A549 (cell line): ENCODE measurements around the gene SLC26A3. TPM values are rescaled to one million over a fixed set of nuclear protein-coding genes. Genes with fewer than 3 reads are reported as not detected.

Experiments
- ATAC-seq, 2 experiments: fragments of 200-7000 bp in 1 of 2; fragments of >200 bp in 1 of 2; cut with Nextera tagmentation in 1 of 2; cut with Tn5 transposase in 1 of 2; 3 replicates each; pipeline versions ENCODE4 v1.8.0 to v1.9.1; 2018 to 2020; ENCODE audit warnings: mild to moderate bottlenecking in 1 of 2, moderate library complexity in 1 of 2
- CTCF ChIA-PET: fragments of 300-600 bp; sonication (Branson Sonifier 250); formaldehyde crosslinking; extraction: SDS; loops from one replicate; lab custom pipeline; 2021; ENCODE audit warnings: antibody characterized with exemption, inconsistent platforms; lab: Yijun Ruan, JAX
- POLR2A ChIA-PET: fragments of 350-600 bp; formaldehyde crosslinking; extraction: SDS; loops from one replicate; lab custom pipeline; 2021; ENCODE audit warnings: antibody characterized with exemption, inconsistent platforms; lab: Yijun Ruan, JAX
- DNase-seq, 2 experiments: peaks; one replicate each; pipeline versions ENCODE4 v3.0.0 to v3.0.0-alpha.2; 2011 to 2016; ENCODE audit warnings: low read depth in 1 of 2, low spot score in 1 of 2
- FAIRE-seq: peaks from 2 replicates; lab custom pipeline; 2011; peaks lifted over from hg19 to GRCh38; lab: Jason Lieb, UNC
- H3K27ac ChIP-seq, 2 experiments: fragments of >200 bp; sonication (Bioruptor Twin); formaldehyde crosslinking; 3 replicates each; pipeline ENCODE4 v1.5.1; 2016 to 2017
- H3K4me1 ChIP-seq: fragments of >200 bp; sonication (Bioruptor Twin); formaldehyde crosslinking; 3 replicates; pipeline ENCODE4 v1.6.1; 2016
- H3K4me2 ChIP-seq: fragments of >200 bp; sonication (Bioruptor Twin); formaldehyde crosslinking; 3 replicates; pipeline ENCODE4 v1.6.1; 2016
- H3K4me3 ChIP-seq: fragments of >200 bp; sonication (Bioruptor Twin); formaldehyde crosslinking; 3 replicates; pipeline ENCODE4 v1.5.1; 2016
- H3K9me3 ChIP-seq: fragments of >200 bp; sonication (Bioruptor Twin); formaldehyde crosslinking; 3 replicates; pipeline ENCODE4 v1.6.1; 2016
- CEBPB ChIP-seq, 2 experiments: fragments of >200 bp in 1 of 2; sonication (Bioruptor Twin) in 1 of 2; formaldehyde crosslinking in 1 of 2; IDR thresholded peaks; 2 replicates each; pipeline ENCODE4 v1.6.1; 2012 to 2016
- EHF ChIP-seq: fragments of 250-450 bp; sonication (Bioruptor Pico); IDR thresholded peaks from 2 replicates; pipeline ENCODE4 v1.5.0; 2020; ENCODE audit warnings: mild to moderate bottlenecking
- EP300 ChIP-seq, 2 experiments: fragments of >200 bp; sonication (Bioruptor Twin); formaldehyde crosslinking; IDR thresholded peaks; 2 replicates in 1 of 2; 3 replicates in 1 of 2; pipeline ENCODE4 v1.6.1; 2016 to 2017
- FOSB ChIP-seq: fragments of 250-450 bp; sonication (Bioruptor Pico); IDR thresholded peaks from 2 replicates; pipeline ENCODE4 v1.5.0; 2020; ENCODE audit warnings: mild to moderate bottlenecking, moderate library complexity
- HDAC2 ChIP-seq: fragments of 200-600 bp; sonication (generic); IDR thresholded peaks from 2 replicates; pipeline ENCODE4 v1.6.1; 2016
- HOXB13 ChIP-seq: fragments of 250-450 bp; sonication (Bioruptor Pico); IDR thresholded peaks from 2 replicates; pipeline ENCODE4 v1.5.0; 2020; ENCODE audit warnings: low read depth, mild to moderate bottlenecking, moderate library complexity
- MAZ ChIP-seq: fragments of 150-350 bp; IDR thresholded peaks from 2 replicates; pipeline ENCODE4 v1.6.1; 2014; ENCODE audit warnings: antibody characterized with exemption, low read depth, low read length, borderline replicate concordance
- MYC ChIP-seq: IDR thresholded peaks from 2 replicates; pipeline ENCODE4 v1.6.1; 2012; ENCODE audit warnings: mild to moderate bottlenecking, inconsistent platforms, low read length, improper control_type of control experiment, borderline replicate concordance
- ZFP36 ChIP-seq: fragments of 450-650 bp; IDR thresholded peaks from 2 replicates; pipeline ENCODE4 v1.6.1; 2014; ENCODE audit warnings: borderline replicate concordance; ENCODE audit not compliant: partially characterized antibody
- ZNF302 ChIP-seq: fragments of 250-450 bp; sonication (Bioruptor Pico); IDR thresholded peaks from 2 replicates; pipeline ENCODE4 v1.9.0; 2021; ENCODE audit warnings: inconsistent platforms, mild to moderate bottlenecking, moderate library complexity
- ZSCAN20 ChIP-seq: fragments of 250-450 bp; sonication (Bioruptor Pico); IDR thresholded peaks from 2 replicates; pipeline ENCODE4 v1.8.0; 2022; ENCODE audit warnings: mild to moderate bottlenecking, moderate library complexity
- WGBS: methylation state at CpG from one replicate; pipeline ENCODE4 v1.1.6; 2017; ENCODE audit errors: missing lambda C conversion rate; 5-methylcytosine and 5-hydroxymethylcytosine counted together
- polyA plus RNA-seq, 4 experiments: library from polyadenylated mRNA; depleted of rRNA in 3 of 4; stranded (reverse); fragments of >200 nt; fragmentation: RNase III in 1 of 4; extraction: RNeasy Plus Mini Kit Qiagen cat#74134 plus additional on column Dnase treatment in 1 of 4; gene quantifications; 2 replicates in 3 of 4; 3 replicates in 1 of 4; pipeline ENCODE4 v1.2.3, GENCODE V29; 2011 to 2017
- TF ChIP-seq, protein P1 (sequence below): fragments of 200-600 bp; sonication (generic); IDR thresholded peaks from 2 replicates; pipeline ENCODE4 v1.6.1; 2016; ENCODE audit warnings: antibody characterized with exemption, mild to moderate bottlenecking, moderate library complexity
- TF ChIP-seq, protein P2 (sequence below): fragments of >200 bp; sonication (Bioruptor Twin); formaldehyde crosslinking; IDR thresholded peaks from 3 replicates; pipeline ENCODE4 v1.5.1; 2016
- TF ChIP-seq, protein P3 (sequence below): IDR thresholded peaks from 2 replicates; pipeline ENCODE4 v1.6.1; 2012; ENCODE audit warnings: low read depth, borderline replicate concordance

Gene SLC26A3
- polyA plus RNA-seq, 2 of the 4 experiments (the other 2 are of a cell fraction): not detected

DNA sequence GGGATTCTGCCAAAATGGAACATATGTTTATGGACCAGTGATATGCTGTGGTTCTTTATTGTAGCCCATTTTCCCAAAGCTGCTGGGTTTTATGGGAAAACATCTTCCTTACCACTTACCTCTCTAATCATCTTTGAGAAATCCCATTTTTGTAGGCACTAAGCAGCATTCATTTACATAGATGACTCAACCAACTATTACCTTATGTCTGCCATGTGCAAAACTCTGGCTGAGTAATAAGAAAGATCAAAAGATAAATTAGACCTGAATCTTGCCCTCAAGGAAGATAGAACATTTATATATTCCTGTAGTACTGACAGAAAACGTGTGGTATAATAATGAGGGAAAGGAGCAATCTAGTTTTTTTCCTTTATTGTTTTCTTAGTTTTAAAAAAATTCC lies 34.8 kb downstream of the SLC26A3 start (continued):
- no peak for TF ChIP-seq HOXB13 (CRISPR knock-in tag)
- no peak for TF ChIP-seq FOSB
- TF ChIP-seq, protein P1, sequence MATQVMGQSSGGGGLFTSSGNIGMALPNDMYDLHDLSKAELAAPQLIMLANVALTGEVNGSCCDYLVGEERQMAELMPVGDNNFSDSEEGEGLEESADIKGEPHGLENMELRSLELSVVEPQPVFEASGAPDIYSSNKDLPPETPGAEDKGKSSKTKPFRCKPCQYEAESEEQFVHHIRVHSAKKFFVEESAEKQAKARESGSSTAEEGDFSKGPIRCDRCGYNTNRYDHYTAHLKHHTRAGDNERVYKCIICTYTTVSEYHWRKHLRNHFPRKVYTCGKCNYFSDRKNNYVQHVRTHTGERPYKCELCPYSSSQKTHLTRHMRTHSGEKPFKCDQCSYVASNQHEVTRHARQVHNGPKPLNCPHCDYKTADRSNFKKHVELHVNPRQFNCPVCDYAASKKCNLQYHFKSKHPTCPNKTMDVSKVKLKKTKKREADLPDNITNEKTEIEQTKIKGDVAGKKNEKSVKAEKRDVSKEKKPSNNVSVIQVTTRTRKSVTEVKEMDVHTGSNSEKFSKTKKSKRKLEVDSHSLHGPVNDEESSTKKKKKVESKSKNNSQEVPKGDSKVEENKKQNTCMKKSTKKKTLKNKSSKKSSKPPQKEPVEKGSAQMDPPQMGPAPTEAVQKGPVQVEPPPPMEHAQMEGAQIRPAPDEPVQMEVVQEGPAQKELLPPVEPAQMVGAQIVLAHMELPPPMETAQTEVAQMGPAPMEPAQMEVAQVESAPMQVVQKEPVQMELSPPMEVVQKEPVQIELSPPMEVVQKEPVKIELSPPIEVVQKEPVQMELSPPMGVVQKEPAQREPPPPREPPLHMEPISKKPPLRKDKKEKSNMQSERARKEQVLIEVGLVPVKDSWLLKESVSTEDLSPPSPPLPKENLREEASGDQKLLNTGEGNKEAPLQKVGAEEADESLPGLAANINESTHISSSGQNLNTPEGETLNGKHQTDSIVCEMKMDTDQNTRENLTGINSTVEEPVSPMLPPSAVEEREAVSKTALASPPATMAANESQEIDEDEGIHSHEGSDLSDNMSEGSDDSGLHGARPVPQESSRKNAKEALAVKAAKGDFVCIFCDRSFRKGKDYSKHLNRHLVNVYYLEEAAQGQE: no peak

DNA sequence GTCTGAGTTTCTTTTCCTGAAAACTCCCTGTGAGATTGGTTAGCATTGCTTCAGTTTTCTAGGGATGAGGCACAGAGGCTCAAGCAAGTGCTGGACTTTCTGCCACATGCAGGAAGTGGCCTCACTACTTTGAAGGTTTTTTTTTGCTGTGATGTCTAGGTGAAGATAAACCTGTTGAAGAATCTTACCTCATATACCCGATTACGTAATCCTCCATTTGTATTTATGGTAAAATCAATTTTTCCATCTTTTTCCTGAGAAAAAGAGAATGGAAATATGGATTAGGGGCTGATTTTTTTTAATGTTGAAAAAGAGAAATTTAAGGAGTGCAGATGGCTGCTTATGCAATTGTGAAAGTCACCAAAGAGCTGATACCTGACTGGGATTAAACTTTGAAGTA lies 35.6 kb downstream of the SLC26A3 start:
- Histone ChIP-seq H3K4me3 (no peak overlapping the region), H3K9me3 (no peaks in the 10 kb centered on the region), H3K4me1 (no peaks in the 10 kb centered on the region), H3K4me2 (no peak overlapping the region), H3K27ac (no peak overlapping the region)
- no peak for FAIRE-seq
- ChIA-PET POLR2A (no interaction called here), CTCF (interaction anchor here (0.8 kb wide), 1 partner anchor 107 kb away, joined by 3 read pairs; no protein-coding TSS in a partner anchor)
- no peak for DNase-seq
- TF ChIP-seq ZFP36 (no peak), ZSCAN20 (CRISPR knock-in tag) (no peak), MAZ (no peak), CEBPB (IDR thresholded peaks at IDR 0.05) (peak in 1 of 2 experiments; percentile 38; a peak in 1 of 4 replicates), HDAC2 (no peak)
- TF ChIP-seq, protein P2, sequence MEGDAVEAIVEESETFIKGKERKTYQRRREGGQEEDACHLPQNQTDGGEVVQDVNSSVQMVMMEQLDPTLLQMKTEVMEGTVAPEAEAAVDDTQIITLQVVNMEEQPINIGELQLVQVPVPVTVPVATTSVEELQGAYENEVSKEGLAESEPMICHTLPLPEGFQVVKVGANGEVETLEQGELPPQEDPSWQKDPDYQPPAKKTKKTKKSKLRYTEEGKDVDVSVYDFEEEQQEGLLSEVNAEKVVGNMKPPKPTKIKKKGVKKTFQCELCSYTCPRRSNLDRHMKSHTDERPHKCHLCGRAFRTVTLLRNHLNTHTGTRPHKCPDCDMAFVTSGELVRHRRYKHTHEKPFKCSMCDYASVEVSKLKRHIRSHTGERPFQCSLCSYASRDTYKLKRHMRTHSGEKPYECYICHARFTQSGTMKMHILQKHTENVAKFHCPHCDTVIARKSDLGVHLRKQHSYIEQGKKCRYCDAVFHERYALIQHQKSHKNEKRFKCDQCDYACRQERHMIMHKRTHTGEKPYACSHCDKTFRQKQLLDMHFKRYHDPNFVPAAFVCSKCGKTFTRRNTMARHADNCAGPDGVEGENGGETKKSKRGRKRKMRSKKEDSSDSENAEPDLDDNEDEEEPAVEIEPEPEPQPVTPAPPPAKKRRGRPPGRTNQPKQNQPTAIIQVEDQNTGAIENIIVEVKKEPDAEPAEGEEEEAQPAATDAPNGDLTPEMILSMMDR: no peak
- ATAC-seq: no peak
- 78% methylated on average over 2 of the region's 2 CpGs for WGBS

DNA sequence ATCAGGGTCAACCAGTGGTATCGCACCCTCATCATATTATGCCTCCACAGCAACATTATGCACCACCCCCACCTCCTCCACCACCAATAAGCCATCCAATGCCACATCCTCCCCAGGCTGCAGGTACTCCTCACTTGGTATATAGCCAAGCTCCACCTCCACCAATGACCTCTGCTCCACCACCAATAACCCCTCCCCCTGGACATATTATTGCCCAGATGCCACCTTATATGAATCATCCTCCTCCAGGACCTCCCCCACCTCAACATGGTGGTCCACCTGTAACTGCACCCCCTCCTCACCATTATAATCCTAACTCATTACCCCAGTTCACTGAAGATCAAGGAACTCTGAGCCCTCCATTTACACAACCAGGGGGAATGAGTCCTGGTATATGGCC lies 44.4 kb downstream of the SLC26A3 start:
- POLR2A ChIA-PET: interaction anchor here (1.1 kb wide), 1 partner anchor 15 kb away, joined by 3 read pairs; no protein-coding TSS in a partner anchor
- no peak overlapping the region for H3K27ac ChIP-seq
- H3K9me3 ChIP-seq: no peaks in the 10 kb centered on the region
- FAIRE-seq (no peak), ATAC-seq (no peak), DNase-seq (no peak)
- no peak for TF ChIP-seq ZSCAN20 (CRISPR knock-in tag)
- TF ChIP-seq FOSB: no peak
- TF ChIP-seq, protein P3, sequence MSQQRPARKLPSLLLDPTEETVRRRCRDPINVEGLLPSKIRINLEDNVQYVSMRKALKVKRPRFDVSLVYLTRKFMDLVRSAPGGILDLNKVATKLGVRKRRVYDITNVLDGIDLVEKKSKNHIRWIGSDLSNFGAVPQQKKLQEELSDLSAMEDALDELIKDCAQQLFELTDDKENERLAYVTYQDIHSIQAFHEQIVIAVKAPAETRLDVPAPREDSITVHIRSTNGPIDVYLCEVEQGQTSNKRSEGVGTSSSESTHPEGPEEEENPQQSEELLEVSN: no peak
- TF ChIP-seq ZNF302 (CRISPR knock-in tag): no peak
- no peak for TF ChIP-seq MYC
- TF ChIP-seq EP300 (IDR thresholded peaks at IDR 0.05): no peak
- no peak overlapping the region for H3K4me3 ChIP-seq
- CTCF ChIA-PET: interaction anchor here (1.2 kb wide), 1 partner anchor 16 kb away, joined by 3 read pairs; no protein-coding TSS in a partner anchor
- no peaks in the 10 kb centered on the region for H3K4me1 ChIP-seq
- H3K4me2 ChIP-seq: no peak overlapping the region
- 87% methylated on average over 1 of the region's 1 CpG for WGBS

DNA sequence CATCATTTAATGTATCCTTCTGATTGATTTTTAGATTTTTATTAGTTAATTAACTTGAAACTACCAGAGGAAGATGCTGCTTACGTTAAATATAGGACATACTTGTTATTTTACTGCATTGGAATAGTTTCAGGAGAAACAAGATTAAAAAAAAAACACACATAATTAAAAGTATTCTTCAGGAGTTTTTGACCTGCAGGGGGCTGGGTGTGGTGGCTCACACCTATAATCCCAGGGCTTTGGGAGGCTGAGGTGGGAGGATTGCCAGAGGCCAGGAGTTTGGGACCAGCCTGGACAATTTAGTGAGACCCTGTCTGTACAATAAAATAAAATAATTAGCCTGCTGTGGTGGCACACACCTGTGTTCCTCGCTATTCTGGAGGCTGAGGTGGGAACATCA lies 48.4 kb downstream of the SLC26A3 start:
- Histone ChIP-seq H3K9me3 (no peaks in the 10 kb centered on the region), H3K4me3 (no peak overlapping the region)
- CTCF ChIA-PET: no interaction called here
- no peak for TF ChIP-seq EHF (CRISPR knock-in tag)
- TF ChIP-seq, protein P2: 0 out of 3 replicates have a peak, but pooled peaks have one; percentile 12
- TF ChIP-seq, all 56 proteins: peak for 1
- H3K4me2 ChIP-seq: no peak overlapping the region
- POLR2A ChIA-PET: interaction anchor here (1.9 kb wide), 1 partner anchor 11 kb away, joined by 7 read pairs; the partner anchor contains the start of gene CBLL1
- no peaks in the 10 kb centered on the region for H3K4me1 ChIP-seq
- 93% methylated on average over 2 of the region's 2 CpGs for WGBS
- no peak for DNase-seq
- no peak for ATAC-seq
- no peak overlapping the region for H3K27ac ChIP-seq
- no peak for FAIRE-seq
